Peyer's patch (tissue), 4 donors: ENCODE data around the gene DMC1.

ENCODE experiments used
- POLR2A ChIP-seq, 2 donors: fragments of 450-650 bp; IDR thresholded peaks; one replicate each; pipeline ENCODE4 v1.5.1; 2017; ENCODE audit warnings: antibody characterized with exemption in 2 of 2, mild to moderate bottlenecking in 2 of 2, moderate library complexity in 2 of 2
- TF ChIP-seq, protein P1 (sequence below), 6 experiments: fragments of 450-650 bp in 4 of 6; fragments of 200-600 bp in 2 of 6; sonication (generic) in 1 of 6; IDR thresholded peaks; one replicate each; pipeline ENCODE4 v1.5.1; 2017 to 2019; ENCODE audit warnings: antibody characterized with exemption in 6 of 6, mild to moderate bottlenecking in 3 of 6, moderate library complexity in 1 of 6

DNA sequence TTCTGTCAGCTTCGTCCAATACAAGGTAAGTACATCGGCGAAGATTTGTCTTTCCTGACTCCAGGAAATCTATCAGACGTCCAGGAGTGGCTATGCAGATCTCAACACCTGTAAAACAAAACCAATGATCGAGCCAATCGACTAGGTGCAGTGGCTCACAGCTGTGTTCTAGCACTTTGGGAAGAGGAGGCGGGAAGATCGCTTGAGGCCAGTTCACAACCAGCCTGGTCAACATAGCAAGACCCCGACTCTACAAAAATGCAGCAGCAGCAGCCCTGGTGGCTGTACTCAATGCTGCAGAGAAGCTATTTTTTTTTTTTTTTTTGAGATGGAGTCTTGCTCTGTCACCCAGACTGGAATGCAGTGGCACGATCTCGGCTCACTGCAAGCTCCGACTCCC lies 75.0 kb downstream of the DMC1 start:
- TF ChIP-seq, protein P1, sequence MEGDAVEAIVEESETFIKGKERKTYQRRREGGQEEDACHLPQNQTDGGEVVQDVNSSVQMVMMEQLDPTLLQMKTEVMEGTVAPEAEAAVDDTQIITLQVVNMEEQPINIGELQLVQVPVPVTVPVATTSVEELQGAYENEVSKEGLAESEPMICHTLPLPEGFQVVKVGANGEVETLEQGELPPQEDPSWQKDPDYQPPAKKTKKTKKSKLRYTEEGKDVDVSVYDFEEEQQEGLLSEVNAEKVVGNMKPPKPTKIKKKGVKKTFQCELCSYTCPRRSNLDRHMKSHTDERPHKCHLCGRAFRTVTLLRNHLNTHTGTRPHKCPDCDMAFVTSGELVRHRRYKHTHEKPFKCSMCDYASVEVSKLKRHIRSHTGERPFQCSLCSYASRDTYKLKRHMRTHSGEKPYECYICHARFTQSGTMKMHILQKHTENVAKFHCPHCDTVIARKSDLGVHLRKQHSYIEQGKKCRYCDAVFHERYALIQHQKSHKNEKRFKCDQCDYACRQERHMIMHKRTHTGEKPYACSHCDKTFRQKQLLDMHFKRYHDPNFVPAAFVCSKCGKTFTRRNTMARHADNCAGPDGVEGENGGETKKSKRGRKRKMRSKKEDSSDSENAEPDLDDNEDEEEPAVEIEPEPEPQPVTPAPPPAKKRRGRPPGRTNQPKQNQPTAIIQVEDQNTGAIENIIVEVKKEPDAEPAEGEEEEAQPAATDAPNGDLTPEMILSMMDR (IDR thresholded peaks at IDR 0.05), result no peak
- no peak for TF ChIP-seq POLR2A (IDR thresholded peaks at IDR 0.05)
